Heart left ventricle (tissue), 16 donors: ENCODE data around the gene TTC23. TPM values are rescaled to one million over a fixed set of nuclear protein-coding genes. Genes with fewer than 3 reads are reported as not detected.

Source experiments
- ATAC-seq, 4 donors: fragments of 200-7000 bp; cut with Tn5 transposase; one replicate each; pipeline ENCODE4 v1.9.1; 2020 to 2022; ENCODE audit warnings: moderate library complexity in 4 of 4, mild to moderate bottlenecking in 3 of 4, moderate number of reproducible peaks in 1 of 4
- DNase-seq, 5 donors: peaks; one replicate each; pipeline ENCODE4 v3.0.0-alpha.2; 2020
- H3K27ac ChIP-seq, 12 donors: fragments of 200-600 bp; sonication (generic) in 4 of 12; one replicate each; pipeline versions ENCODE4 v1.5.0 to v1.8.0; 2016 to 2022; ENCODE audit warnings: mild to moderate bottlenecking in 2 of 12
- H3K27me3 ChIP-seq, 9 donors: fragments of 200-600 bp; sonication (generic) in 2 of 9; one replicate each; pipeline versions ENCODE4 v1.5.1 to v1.8.0; 2016 to 2022; ENCODE audit warnings: mild to moderate bottlenecking in 3 of 9
- H3K36me3 ChIP-seq, 9 donors: fragments of 200-600 bp; sonication (generic) in 2 of 9; one replicate each; pipeline versions ENCODE4 v1.5.0 to v1.8.0; 2018 to 2022; ENCODE audit warnings: mild to moderate bottlenecking in 2 of 9
- H3K4me1 ChIP-seq, 12 donors: fragments of 200-600 bp; sonication (generic) in 4 of 12; one replicate each; pipeline versions ENCODE4 v1.5.0 to v1.8.0; 2016 to 2022; ENCODE audit warnings: mild to moderate bottlenecking in 3 of 12
- H3K4me3 ChIP-seq, 12 donors: fragments of 200-600 bp; sonication (generic) in 4 of 12; one replicate each; pipeline versions ENCODE4 v1.5.0 to v1.8.0; 2017 to 2022; ENCODE audit warnings: mild to moderate bottlenecking in 9 of 12, moderate library complexity in 4 of 12
- H3K9me3 ChIP-seq, 12 donors: fragments of 200-600 bp; sonication (generic) in 4 of 12; one replicate each; pipeline versions ENCODE4 v1.5.0 to v1.8.0; 2016 to 2022; ENCODE audit warnings: mild to moderate bottlenecking in 1 of 12
- POLR2A ChIP-seq, 2 donors: fragments of 450-650 bp; IDR thresholded peaks; one replicate each; pipeline ENCODE4 v1.6.1; 2017; ENCODE audit warnings: antibody characterized with exemption in 2 of 2, mild to moderate bottlenecking in 2 of 2, moderate library complexity in 2 of 2
- WGBS, 4 donors: extraction: QIAGEN DNeasy Blood & Tissue Kit in 2 of 4; methylation state at CpG; one replicate each; pipeline versions ENCODE4 v1.1.5 to v1.1.7; 2013 to 2018; 5-methylcytosine and 5-hydroxymethylcytosine counted together
- intact Hi-C, 10 donors: fragments of 100-400 bp; cut with DNase I; formaldehyde crosslinking; loops; one replicate each; pipeline versions ENCODE4 v1.11.1 to v1.14.2; 2022
- polyA plus RNA-seq, 2 donors: library from polyadenylated mRNA; stranded (reverse); fragments of 200-250 nt; gene quantifications; one replicate each; pipeline ENCODE4 v1.2.3, GENCODE V29; 2013
- total RNA-seq, 9 donors: library from RNA; depleted of rRNA in 2 of 9; stranded (reverse); fragments of >200 nt in 2 of 9; fragmentation: NEBNext Ultra II Directional in 3 of 9; extraction: Animal tissue kit (Norgen Biotek cat#: 25700) in 3 of 9; gene quantifications; one replicate each; pipeline versions ENCODE4 v1.1.0 to v1.2.4, GENCODE V29; 2016 to 2023
- TF ChIP-seq, protein P1 (sequence below), 12 donors: fragments of 200-600 bp; sonication (generic) in 4 of 12; IDR thresholded peaks; one replicate each; pipeline versions ENCODE4 v1.5.0 to v1.8.0; 2018 to 2022; ENCODE audit warnings: antibody characterized with exemption in 12 of 12, mild to moderate bottlenecking in 5 of 12
- donor health status: ischemic (EF 13 %, LVEDD 7.1; RV severe dilation, severe dysfunction).
- donor health status: healthy with polysubstance abuse.
- donor health status: DM: no; HTN: yes; CAD: no.
- donor health status: DM: no; HTN: no; CAD: no.
- donor health status: ischemic (EF 25% LVEDD 6.9; RV normal size, moderate dysfunction).
- donor health status: ischemic (EF 25% LVEDD 5.7; RV mildly dilated, moderate dysfunction).
- donor health status: healthy.
- donor health status: DM: yes; HTN: yes; CAD: no.
- donor health status: ischemic (EF 35%, LVEDD 5.7; RV mildly dilated, moderate dysfunction).
- donor health status: nonischemic (EF 11% LVEDD 7.7; RV severe dilation, severe dysfunction).
- donor health status: DM: yes; HTN: yes; CAD: no.
- donor health status: PGD.
- donor health status: ischemic (EF 29% LVEDD 5.4; RV normal size, mild dysfunction).
- donor health status: nonischemic (EF 23%, LVEDD 6.1; RV moderate dilation, normal function).

The TTC23 gene
- total and polyA plus RNA-seq, 11 donors: 5.7 to 19.5 (median 10.4) TPM

DNA sequence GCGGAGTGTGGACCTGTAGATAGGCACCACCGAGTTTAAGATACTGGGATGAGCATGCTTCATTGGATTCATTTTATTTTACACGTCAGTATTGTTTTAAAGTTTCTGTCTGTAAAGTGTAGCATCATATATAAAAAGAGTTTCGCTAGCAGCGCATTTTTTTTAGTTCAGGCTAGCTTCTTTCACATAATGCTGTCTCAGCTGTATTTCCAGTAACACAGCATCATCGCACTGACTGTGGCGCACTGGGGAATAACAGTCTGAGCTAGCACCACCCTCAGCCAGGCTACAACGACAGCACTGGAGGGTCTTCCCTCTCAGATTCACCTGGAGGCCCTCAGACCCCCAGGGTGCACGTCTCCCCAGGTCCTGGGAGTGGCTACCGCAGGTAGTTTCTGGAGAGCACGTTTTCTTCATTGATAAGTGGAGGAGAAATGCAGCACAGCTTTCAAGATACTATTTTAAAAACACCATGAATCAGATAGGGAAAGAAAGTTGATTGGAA is 115.0 kb downstream of the TTC23 start:
- peak overlapping the region in 11 of 12 donors; percentile 61 to 98 (median 68) for H3K27ac ChIP-seq
- H3K4me1 ChIP-seq: peaks cover 0 to 57% (median 20%) of the 10 kb centered on the region in 12 donors
- TF ChIP-seq, protein P1, sequence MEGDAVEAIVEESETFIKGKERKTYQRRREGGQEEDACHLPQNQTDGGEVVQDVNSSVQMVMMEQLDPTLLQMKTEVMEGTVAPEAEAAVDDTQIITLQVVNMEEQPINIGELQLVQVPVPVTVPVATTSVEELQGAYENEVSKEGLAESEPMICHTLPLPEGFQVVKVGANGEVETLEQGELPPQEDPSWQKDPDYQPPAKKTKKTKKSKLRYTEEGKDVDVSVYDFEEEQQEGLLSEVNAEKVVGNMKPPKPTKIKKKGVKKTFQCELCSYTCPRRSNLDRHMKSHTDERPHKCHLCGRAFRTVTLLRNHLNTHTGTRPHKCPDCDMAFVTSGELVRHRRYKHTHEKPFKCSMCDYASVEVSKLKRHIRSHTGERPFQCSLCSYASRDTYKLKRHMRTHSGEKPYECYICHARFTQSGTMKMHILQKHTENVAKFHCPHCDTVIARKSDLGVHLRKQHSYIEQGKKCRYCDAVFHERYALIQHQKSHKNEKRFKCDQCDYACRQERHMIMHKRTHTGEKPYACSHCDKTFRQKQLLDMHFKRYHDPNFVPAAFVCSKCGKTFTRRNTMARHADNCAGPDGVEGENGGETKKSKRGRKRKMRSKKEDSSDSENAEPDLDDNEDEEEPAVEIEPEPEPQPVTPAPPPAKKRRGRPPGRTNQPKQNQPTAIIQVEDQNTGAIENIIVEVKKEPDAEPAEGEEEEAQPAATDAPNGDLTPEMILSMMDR (IDR thresholded peaks at IDR 0.05): no peak
- TF ChIP-seq POLR2A (IDR thresholded peaks at IDR 0.05): no peak
- 81 to 84% (median 84%) methylated on average over 11 of the region's 11 CpGs for WGBS, 4 donors
- no peaks in the 10 kb centered on the region for H3K27me3 ChIP-seq
- ATAC-seq (no peak), DNase-seq (no peak)
- peaks cover 0 to 75% (median 56%) of the 10 kb centered on the region in 9 donors for H3K36me3 ChIP-seq
- intact Hi-C loops: no loop called here
- H3K9me3 ChIP-seq: no peaks in the 10 kb centered on the region
- H3K4me3 ChIP-seq: no peak overlapping the region

DNA sequence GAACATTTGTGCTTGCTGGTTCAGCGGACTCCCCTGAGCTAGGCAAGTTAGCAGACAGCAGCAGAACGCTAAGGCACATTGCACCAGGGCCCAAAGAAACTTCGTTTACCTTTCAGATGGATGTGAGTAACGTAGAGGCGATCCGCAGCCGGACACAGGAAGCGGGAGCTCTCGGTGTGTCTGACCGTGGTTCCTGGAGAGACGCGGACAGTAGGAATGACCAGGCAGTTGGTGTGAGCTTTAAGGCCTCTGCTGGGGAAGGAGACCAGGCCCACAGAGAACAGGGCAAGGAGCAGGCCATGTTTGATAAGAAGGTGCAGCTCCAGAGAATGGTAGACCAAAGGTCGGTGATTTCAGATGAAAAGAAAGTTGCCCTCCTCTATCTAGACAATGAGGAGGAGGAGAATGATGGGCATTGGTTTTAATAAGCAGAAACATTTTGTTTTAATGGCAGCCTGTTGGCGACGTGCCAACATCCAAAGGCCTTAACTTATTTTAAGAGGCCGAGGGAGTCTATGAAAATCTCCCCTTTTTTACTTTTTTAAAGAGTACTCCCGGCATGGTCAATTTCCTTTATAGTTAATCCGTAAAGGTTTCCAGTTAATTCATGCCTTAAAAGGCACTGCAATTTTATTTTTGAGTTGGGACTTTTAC is 116.6 kb downstream of the TTC23 start:
- peaks cover 0 to 79% (median 50%) of the 10 kb centered on the region in 9 donors for H3K36me3 ChIP-seq
- no peak overlapping the region for H3K4me3 ChIP-seq
- H3K4me1 ChIP-seq: peaks cover 0 to 57% (median 20%) of the 10 kb centered on the region in 12 donors
- no peaks in the 10 kb centered on the region for H3K27me3 ChIP-seq
- WGBS, 4 donors: 89 to 92% (median 91%) methylated on average over 18 of the region's 18 CpGs
- no peaks in the 10 kb centered on the region for H3K9me3 ChIP-seq
- intact Hi-C loops: no loop called here
- DNase-seq (no peak), ATAC-seq (no peak)
- H3K27ac ChIP-seq: peak overlapping the region in 3 of 12 donors; percentile 31 to 98 (median 76)
- no peak for TF ChIP-seq POLR2A (IDR thresholded peaks at IDR 0.05)

DNA sequence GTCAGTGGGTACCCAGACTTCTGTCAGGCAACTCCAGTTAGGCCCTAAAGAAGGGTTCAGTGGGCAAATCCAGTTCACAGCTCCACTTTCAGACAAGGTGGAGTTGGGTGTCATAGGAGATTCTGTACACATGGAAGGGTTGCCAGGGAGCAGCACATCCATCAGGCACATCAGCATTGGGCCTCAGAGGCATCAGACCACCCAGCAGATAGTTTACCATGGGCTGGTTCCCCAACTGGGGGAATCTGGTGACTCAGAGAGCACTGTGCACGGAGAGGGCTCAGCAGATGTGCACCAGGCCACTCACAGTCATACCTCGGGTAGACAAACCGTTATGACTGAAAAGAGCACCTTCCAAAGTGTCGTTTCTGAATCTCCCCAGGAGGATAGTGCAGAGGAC is 117.3 kb downstream of the TTC23 start:
- no peak overlapping the region for H3K4me3 ChIP-seq
- H3K27me3 ChIP-seq: no peaks in the 10 kb centered on the region
- no peak for DNase-seq
- peaks cover 0 to 57% (median 20%) of the 10 kb centered on the region in 12 donors for H3K4me1 ChIP-seq
- peaks cover 0 to 77% (median 45%) of the 10 kb centered on the region in 9 donors for H3K36me3 ChIP-seq
- intact Hi-C loops: no loop called here
- TF ChIP-seq POLR2A (IDR thresholded peaks at IDR 0.05): no peak
- TF ChIP-seq, protein P1 (IDR thresholded peaks at IDR 0.05): no peak
- H3K27ac ChIP-seq: peak overlapping the region in 5 of 12 donors; percentile 9 to 98 (median 46)
- WGBS, 4 donors: 72 to 93% (median 91%) methylated on average over 4 of the region's 4 CpGs
- ATAC-seq: no peak
- H3K9me3 ChIP-seq: no peaks in the 10 kb centered on the region

DNA sequence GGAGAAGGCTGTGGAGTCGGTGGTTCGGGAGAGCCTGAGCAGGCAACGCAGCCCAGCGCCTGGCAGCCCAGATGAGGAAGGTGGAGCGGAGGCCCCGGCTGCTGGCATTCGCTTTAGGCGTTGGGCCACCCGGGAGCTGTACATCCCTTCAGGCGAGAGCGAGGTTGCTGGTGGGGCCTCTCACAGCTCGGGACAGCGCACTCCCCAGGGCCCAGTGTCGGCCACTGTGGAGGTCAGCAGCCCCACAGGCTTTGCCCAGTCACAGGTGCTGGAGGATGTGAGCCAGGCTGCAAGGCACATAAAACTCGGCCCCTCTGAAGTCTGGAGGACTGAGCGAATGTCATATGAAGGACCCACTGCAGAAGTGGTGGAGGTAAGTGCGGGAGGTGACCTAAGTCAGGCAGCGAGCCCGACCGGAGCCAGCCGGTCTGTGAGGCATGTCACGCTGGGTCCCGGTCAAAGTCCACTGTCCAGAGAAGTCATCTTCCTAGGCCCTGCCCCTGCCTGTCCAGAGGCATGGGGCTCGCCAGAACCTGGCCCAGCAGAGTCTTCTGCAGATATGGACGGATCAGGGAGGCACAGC is 117.8 kb downstream of the TTC23 start:
- Histone ChIP-seq H3K27me3 (no peaks in the 10 kb centered on the region), H3K27ac (peak overlapping the region in 8 of 12 donors; percentile 9 to 98 (median 39)), H3K9me3 (no peaks in the 10 kb centered on the region), H3K36me3 (peaks cover 0 to 77% (median 40%) of the 10 kb centered on the region in 9 donors), H3K4me3 (no peak overlapping the region), H3K4me1 (peaks cover 0 to 57% (median 20%) of the 10 kb centered on the region in 12 donors)
- 84 to 94% (median 88%) methylated on average over 20 to 25 of the region's 25 CpGs for WGBS, 4 donors
- ATAC-seq: peak in 3 of 4 donors; percentile 21 to 45 (median 28)
- intact Hi-C loops: no loop called here
- DNase-seq: peak in 1 of 5 donors; percentile 20
- TF ChIP-seq, protein P1 (IDR thresholded peaks at IDR 0.05): no peak
- no peak for TF ChIP-seq POLR2A (IDR thresholded peaks at IDR 0.05)
